OCI-LY7 (cell line): Measurements from ENCODE around the gene CSRNP3.

Experiments used
- CTCF ChIP-seq: fragments of 200-600 bp; sonication (generic); conservative IDR thresholded peaks from 2 replicates; pipeline ENCODE4 v1.5.1; 2014; ENCODE audit warnings: mild to moderate bottlenecking, antibody characterized with exemption, low read length, moderate library complexity, mixed read lengths
- EZH2phosphoT487 ChIP-seq: fragments of 200-600 bp; sonication (generic); IDR thresholded peaks from 2 replicates; pipeline ENCODE4 v1.6.1; 2018; ENCODE audit warnings: low read depth, borderline replicate concordance, mild to moderate bottlenecking, mixed run types, antibody characterized with exemption, low read length, moderate library complexity, mixed read lengths

GRCh38 chr2:165627470-165627869 lies 158.0 kb downstream of the CSRNP3 start:
- TF ChIP-seq CTCF (no peak), EZH2phosphoT487 (no peak)
